H1 (cell line): Measurements from ENCODE around the gene CACNA1C. TPM values are rescaled to one million over a fixed set of nuclear protein-coding genes. Genes with fewer than 3 reads are reported as not detected.

ENCODE experiments used
- ATF3 ChIP-seq: IDR thresholded peaks from 2 replicates; pipeline ENCODE4 v1.6.1; 2011; ENCODE audit warnings: low read depth, mild to moderate bottlenecking, low read length; ENCODE audit not compliant: insufficient read depth
- BACH1 ChIP-seq: IDR thresholded peaks from 2 replicates; pipeline ENCODE4 v1.6.1; 2012; ENCODE audit warnings: low read length, improper control_type of control experiment
- CHD7 ChIP-seq: fragments of 300-600 bp; sonication (generic); IDR thresholded peaks from 2 replicates; pipeline ENCODE4 v1.7.1; 2012; ENCODE audit warnings: low read length, moderate library complexity, mild to moderate bottlenecking, inconsistent platforms; ENCODE audit not compliant: insufficient replicate concordance
- CTCF ChIP-seq, 3 experiments: IDR thresholded peaks; 1 replicate in 2 of 3; 2 replicates in 1 of 3; pipeline versions ENCODE4 v1.5.1 to v1.6.1; 2011; ENCODE audit warnings: low read length in 3 of 3, mild to moderate bottlenecking in 3 of 3, inconsistent platforms in 2 of 3, low read depth in 1 of 3, moderate library complexity in 1 of 3; ENCODE audit not compliant: insufficient read depth in 1 of 3; ENCODE audit errors: control extremely low read depth in 1 of 3
- E2F6 ChIP-seq: IDR thresholded peaks from 2 replicates; pipeline ENCODE4 v1.6.1; 2012; ENCODE audit warnings: inconsistent platforms
- polyA plus RNA-seq, 7 experiments: library from polyadenylated mRNA; depleted of rRNA in 3 of 7; stranded (reverse) in 5 of 7; unstranded in 2 of 7; fragments of >200 nt in 5 of 7; fragments of 200-250 nt in 2 of 7; gene quantifications; 1 replicate in 5 of 7; 2 replicates in 1 of 7; 4 replicates in 1 of 7; pipeline versions ENCODE4 v1.2.1 to v1.2.3, GENCODE V29; 2011 to 2013; ENCODE audit warnings: missing spikeins in 2 of 7, mixed read lengths in 2 of 7
- total RNA-seq: library from RNA; stranded (reverse); fragmentation: NEBNext Ultra II Directional; extraction: Animal tissue kit (Norgen Biotek cat#: 25700); gene quantifications from 2 replicates; pipeline ENCODE4 v1.2.1, GENCODE V29; 2021

The CACNA1C gene
- total and polyA plus RNA-seq, 2 of the 8 experiments (the other 6 are each of a cell fraction or from before 2014, with no cell fraction given): 1.3 TPM

GRCh38 chr12:2034633-2035430 lies 18.0 kb upstream of the CACNA1C start (continued):
- TF ChIP-seq CHD7 (no peak), BACH1 (no peak), E2F6 (peak; percentile 90), CTCF (IDR thresholded peaks at IDR 0.05; ENCODE audit: control extremely low read depth in 1 of 3, insufficient read depth in 1 of 3, low read depth in 1 of 3, low read length in 3 of 3) (peak; percentile 85 to 89 (median 88)), ATF3 (no peak)
